K562 (cell line): ENCODE measurements around the gene CS. TPM values are rescaled to one million over a fixed set of nuclear protein-coding genes. Genes with fewer than 3 reads are reported as not detected.
A peak's percentile ranks its signal among the peaks of the same experiment; 100 is the strongest.

Source experiments
- ATAC-seq: fragments of 200-7000 bp; cut with Tn5 transposase; 3 replicates; pipeline ENCODE4 v1.9.1; 2020; ENCODE audit warnings: moderate library complexity
- BruUV-seq: library from RNA; stranded (reverse); fragments of 400-500 nt; replicated peaks from 2 replicates; lab custom pipeline; 2021; lab: Mats Ljungman, UMichigan
- CTCF ChIA-PET: fragments of 300-600 bp; formaldehyde crosslinking; extraction: SDS; loops from one replicate; lab custom pipeline; 2021; ENCODE audit warnings: low intra/inter-chr PET ratio; lab: Yijun Ruan, JAX
- POLR2A ChIA-PET: fragments of 300-600, 350-650 bp; sonication (Branson Sonifier 250); formaldehyde crosslinking; extraction: SDS; loops from one replicate; lab custom pipeline; 2021; ENCODE audit warnings: antibody characterized with exemption, inconsistent platforms; lab: Yijun Ruan, JAX
- DNase-seq, 4 experiments: peaks; one replicate each; pipeline versions ENCODE4 v3.0.0 to v3.0.0-alpha.2; 2011 to 2018; ENCODE audit warnings: low spot score in 3 of 4, mixed read lengths in 3 of 4; ENCODE audit errors: extremely low read depth in 1 of 4
- FAIRE-seq: peaks from 2 replicates; lab custom pipeline; 2011; peaks lifted over from hg19 to GRCh38; lab: Jason Lieb, UNC
- H2AFZ ChIP-seq: 2 replicates; pipeline ENCODE4 v1.6.0; 2011; ENCODE audit warnings: low read depth, low read length, control low read depth, inconsistent platforms
- H3K27ac ChIP-seq: fragments of 200-600 bp; 3 replicates; pipeline ENCODE4 v1.8.0; 2011; ENCODE audit warnings: low read depth, mild to moderate bottlenecking, control low read depth, inconsistent platforms, low read length, moderate library complexity, mixed read lengths; ENCODE audit errors: extremely low read depth
- H3K27me3 ChIP-seq, 2 experiments: fragments of 300-600 bp in 1 of 2; 2 replicates in 1 of 2; 3 replicates in 1 of 2; pipeline versions ENCODE4 v1.6.0 to v1.8.0; 2011; ENCODE audit warnings: inconsistent platforms in 2 of 2, low read length in 2 of 2, mild to moderate bottlenecking in 1 of 2, mixed read lengths in 1 of 2, moderate library complexity in 1 of 2; ENCODE audit not compliant: control insufficient read depth in 2 of 2, insufficient read depth in 2 of 2
- H3K36me3 ChIP-seq: fragments of 300-600 bp; 3 replicates; pipeline ENCODE4 v1.8.0; 2011; ENCODE audit warnings: mild to moderate bottlenecking, low read length, inconsistent platforms; ENCODE audit not compliant: control insufficient read depth, insufficient read depth
- H3K4me1 ChIP-seq, 2 experiments: fragments of 200-600 bp in 1 of 2; replicated peaks in 1 of 2; 2 replicates in 1 of 2; 3 replicates in 1 of 2; pipeline versions ENCODE4 v1.5.1 to v1.8.0; 2011; ENCODE audit warnings: inconsistent platforms in 2 of 2, low read length in 2 of 2, mild to moderate bottlenecking in 1 of 2, mixed read lengths in 1 of 2, moderate library complexity in 1 of 2; ENCODE audit not compliant: control insufficient read depth in 2 of 2, insufficient read depth in 2 of 2
- H3K4me2 ChIP-seq: 2 replicates; pipeline ENCODE4 v1.6.1; 2011; ENCODE audit warnings: low read length, control low read depth, inconsistent platforms, mixed read lengths; ENCODE audit not compliant: insufficient read depth
- H3K4me3 ChIP-seq: fragments of 200-600 bp; sonication (generic), shearing (Covaris generic); 2 replicates; pipeline ENCODE4 v1.5.1; 2016; ENCODE audit warnings: control low read depth, inconsistent platforms
- H3K79me2 ChIP-seq: fragments of 200-600 bp; 3 replicates; pipeline ENCODE4 v1.8.0; 2011; ENCODE audit warnings: low read length, inconsistent platforms; ENCODE audit not compliant: control insufficient read depth, insufficient read depth
- H3K9ac ChIP-seq, 2 experiments: 2 replicates each; pipeline versions ENCODE4 v1.6.0 to v1.6.1; 2011; ENCODE audit warnings: low read depth in 2 of 2, low read length in 2 of 2, control low read depth in 1 of 2, inconsistent platforms in 1 of 2, mild to moderate bottlenecking in 1 of 2, mixed read lengths in 1 of 2; ENCODE audit not compliant: insufficient read depth in 1 of 2
- H3K9me1 ChIP-seq: one replicate; pipeline ENCODE4 v1.6.0; 2011; ENCODE audit warnings: inconsistent platforms, mild to moderate bottlenecking, low read length, moderate library complexity; ENCODE audit not compliant: control insufficient read depth, insufficient read depth
- H3K9me3 ChIP-seq: replicated peaks from 2 replicates; pipeline ENCODE4 v1.5.1; 2011; ENCODE audit warnings: low read depth, low read length, inconsistent platforms; ENCODE audit not compliant: control insufficient read depth, insufficient read depth
- H4K20me1 ChIP-seq: replicated peaks from 2 replicates; pipeline ENCODE4 v1.6.1; 2011; ENCODE audit warnings: low read length, inconsistent platforms, mixed read lengths; ENCODE audit not compliant: control insufficient read depth, insufficient read depth
- CBX1 ChIP-seq: sonication (generic); IDR thresholded peaks from 2 replicates; pipeline ENCODE4 v1.6.1; 2016; ENCODE audit warnings: antibody characterized with exemption, low read depth, mild to moderate bottlenecking
- CREB1 ChIP-seq, 2 experiments: sonication (generic) in 1 of 2; formaldehyde crosslinking in 1 of 2; IDR thresholded peaks; 2 replicates each; pipeline versions ENCODE4 v1.6.1 to v1.8.0; 2012 to 2022; ENCODE audit warnings: inconsistent platforms in 1 of 2, mild to moderate bottlenecking in 1 of 2, missing genetic modification reagents in 1 of 2, moderate library complexity in 1 of 2
- EHMT2 ChIP-seq: fragments of 450-650 bp; IDR thresholded peaks from 2 replicates; pipeline ENCODE4 v1.6.1; 2018; ENCODE audit warnings: antibody characterized with exemption
- PHF20 ChIP-seq: fragments of 450-650 bp; IDR thresholded peaks from 2 replicates; pipeline ENCODE4 v1.6.1; 2018; ENCODE audit not compliant: partially characterized antibody
- SMARCB1 ChIP-seq: IDR thresholded peaks from 2 replicates; pipeline ENCODE4 v1.6.1; 2011; ENCODE audit warnings: improper control_type of control experiment, low read depth; ENCODE audit not compliant: insufficient read length
- SRSF7 ChIP-seq: fragments of 200-400 bp; formaldehyde crosslinking; optimal IDR thresholded peaks from 2 replicates; pipeline ENCODE3; 2017; ENCODE audit warnings: mild to moderate bottlenecking, low read depth, low read length
- STAG1 ChIP-seq: sonication (generic); formaldehyde crosslinking; IDR thresholded peaks from 2 replicates; pipeline ENCODE4 v1.5.0; 2020; ENCODE audit warnings: missing genetic modification reagents, borderline replicate concordance
- ZC3H4 ChIP-seq: sonication (generic); formaldehyde crosslinking; IDR thresholded peaks from 2 replicates; pipeline ENCODE4 v1.9.0; 2021; ENCODE audit warnings: missing genetic modification reagents, borderline replicate concordance
- ZFP30 ChIP-seq: fragments of 250-450 bp; sonication (Bioruptor Pico); IDR thresholded peaks from 2 replicates; pipeline ENCODE4 v1.8.0; 2022; ENCODE audit warnings: moderate library complexity, mild to moderate bottlenecking, inconsistent platforms, borderline replicate concordance
- ZNF140 ChIP-seq: fragments of 250-450 bp; sonication (Bioruptor Pico); IDR thresholded peaks from 2 replicates; pipeline ENCODE4 v1.8.0; 2021; ENCODE audit warnings: moderate library complexity, mild to moderate bottlenecking, inconsistent platforms
- ZNF174 ChIP-seq: fragments of 250-450 bp; sonication (Bioruptor Pico); IDR thresholded peaks from 2 replicates; pipeline ENCODE4 v1.4.0; 2020; ENCODE audit warnings: mild to moderate bottlenecking
- ZNF197 ChIP-seq: fragments of 200-800 bp; sonication (Bioruptor generic); IDR thresholded peaks from 2 replicates; pipeline ENCODE4 v1.6.1; 2016; ENCODE audit warnings: low read depth, missing genetic modification characterization, missing compliant biosample characterization
- WGBS: fragments of 100-300 bp; shearing (Covaris generic); methylation state at CpG from one replicate; pipeline ENCODE4 v1.1.6; 2016; ENCODE audit warnings: low coverage, mixed read lengths; ENCODE audit not compliant: insufficient coverage; ENCODE audit errors: missing lambda C conversion rate; 5-methylcytosine and 5-hydroxymethylcytosine counted together
- in situ Hi-C: fragments of 300-500 bp; cut with MboI; formaldehyde crosslinking; loops from 4 replicates; pipeline ENCODE4 v1.15.0; 2018; ENCODE audit warnings: inconsistent platforms, mixed read lengths
- intact Hi-C: fragments of 100-400 bp; cut with micrococcal nuclease; formaldehyde crosslinking; loops from 2 replicates; pipeline ENCODE4 v1.14.2; 2022
- polyA plus RNA-seq, 8 experiments: library from polyadenylated mRNA; depleted of rRNA in 4 of 8; stranded (reverse) in 5 of 8; unstranded in 3 of 8; fragments of >200 nt; fragmentation: Nextera tagmentation in 2 of 8; fragmentation: Illumina TruSeq in 1 of 8; extraction: Ambion mirVana in 2 of 8; extraction: Trizol in 1 of 8; gene quantifications; 2 replicates each; pipeline versions ENCODE4 v1.2.1 to v1.2.3, GENCODE V29; 2011 to 2014; ENCODE audit warnings: inconsistent platforms in 1 of 8, missing spikeins in 1 of 8
- total RNA-seq, 7 experiments: library from RNA; depleted of rRNA in 6 of 7; stranded (reverse); fragments of >200 nt in 6 of 7; fragmentation: Illumina TruSeq in 2 of 7; extraction: Trizol in 2 of 7; gene quantifications; 2 replicates each; pipeline versions ENCODE4 v1.2.1 to v1.2.3, GENCODE V29; 2011 to 2021; ENCODE audit warnings: low replicate concordance in 1 of 7
- TF ChIP-seq, protein P1 (sequence below): fragments of 450-650 bp; IDR thresholded peaks from 2 replicates; pipeline ENCODE4 v1.6.1; 2016; ENCODE audit warnings: mild to moderate bottlenecking
- TF ChIP-seq, protein P2 (sequence below): fragments of 450-650 bp; IDR thresholded peaks from 2 replicates; pipeline ENCODE4 v1.6.1; 2016; ENCODE audit warnings: missing biosample characterization, missing genetic modification characterization

Gene CS
- total and polyA plus RNA-seq, 9 of the 15 experiments (the other 6 are each of a cell fraction or from before 2014, with no cell fraction given) = 99.9 to 390 (median 149) TPM

DNA sequence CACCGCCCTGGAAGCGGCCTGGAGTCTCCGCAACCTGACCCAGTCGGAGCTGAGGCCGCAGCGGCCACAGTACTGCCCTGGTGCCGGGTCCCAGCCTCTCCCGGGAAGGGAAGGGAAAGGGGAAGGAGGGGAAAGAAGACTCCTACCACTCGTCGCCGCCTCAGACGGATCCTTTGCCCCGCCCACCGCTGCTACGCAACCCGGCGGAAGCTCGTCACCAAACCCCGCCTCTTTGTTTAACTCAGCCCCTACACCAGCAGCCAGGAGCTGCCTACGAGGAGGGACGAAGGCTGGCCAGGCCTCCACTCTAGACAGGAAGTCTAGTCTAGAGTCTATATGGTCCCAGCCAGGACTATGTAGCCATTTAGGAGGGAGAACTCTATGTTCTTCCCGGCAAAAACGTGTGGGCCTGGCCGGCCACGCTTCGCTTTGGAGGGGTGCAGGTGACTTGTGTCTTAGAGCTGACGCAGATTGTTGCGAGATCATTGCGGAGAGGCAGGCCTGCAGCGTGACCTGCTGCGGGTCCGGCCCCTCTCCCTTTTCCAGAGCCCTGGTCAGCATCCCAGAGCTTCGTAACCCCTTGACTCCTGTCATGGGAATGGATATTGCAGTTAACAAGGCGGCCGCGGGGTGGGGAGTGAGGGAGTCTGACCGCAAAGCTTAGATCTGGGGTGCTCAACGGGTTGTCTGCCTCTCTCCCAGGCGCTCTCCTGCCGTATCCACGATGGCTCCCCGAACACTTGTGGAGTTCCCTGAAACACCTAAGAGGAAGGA is 78.2 kb downstream of the CS start, which contains the start of gene RNF41:
Gene RNF41, minus strand, starts transcription at position 166 of the 774 bp plus-strand sequence. CDS start 7,875 bp downstream, outside the sequence.
- POLR2A ChIA-PET = interaction anchor here (0.5 to 3.4 kb wide), 32 partner anchors 9 to 1993 kb away, joined by 3 to 68 read pairs (median 5); partner anchors contain the start of genes COQ10A, CS, ESYT1 and MYL6
- Histone ChIP-seq H3K9me1 (no peaks in the 10 kb centered on the region), H3K4me2 (peak within 1 kb of the TSS; percentile 96), H3K27me3 (no peaks in the 10 kb centered on the region), H4K20me1 (no peaks in the 10 kb centered on the region), H3K79me2 (peaks cover 47% of the 10 kb centered on the region), H3K9ac (peak within 1 kb of the TSS; percentile 85 to 97), H3K9me3 (no peaks in the 10 kb centered on the region), H3K27ac (peak within 1 kb of the TSS; percentile 93), H3K4me3 (peak within 1 kb of the TSS; percentile 90), H3K36me3 (peaks cover 4% of the 10 kb centered on the region; the same call in 2 of the 3 replicates), H2AFZ (peak within 1 kb of the TSS; percentile 96), H3K4me1 (peaks cover 20 to 31% of the 10 kb centered on the region in 2 experiments; a peak in 4 of 5 replicates)
- TSS peak; percentile 82 for BruUV-seq
- in situ Hi-C loops = no loop called here
- FAIRE-seq (peak; percentile 97), ATAC-seq (peak; percentile 87), DNase-seq (peak; percentile 94 to 97 (median 95))
- CTCF ChIA-PET = interaction anchor here (1.1 to 1.4 kb wide), 2 partner anchors 29 to 32 kb away, joined by 3 to 5 read pairs; partner anchors contain the start of gene SMARCC2
- 1% methylated on average over 38 of the region's 42 CpGs for WGBS
- intact Hi-C loops = loop anchor here (10.0 kb wide), 1 partner anchor 177 kb away; the partner anchor contains the start of gene RPS26
- TF ChIP-seq PHF20 = peak; percentile 9
- 0 out of 2 replicates have a peak, but pooled peaks have one; percentile 25 for TF ChIP-seq CBX1
- peak; percentile 82 for TF ChIP-seq CREB1 (IDR thresholded peaks at IDR 0.05)
- peak; percentile 81 for TF ChIP-seq CREB1 (CRISPR knock-in tag; IDR thresholded peaks at IDR 0.05)
- no peak for TF ChIP-seq SMARCB1
- TF ChIP-seq ZFP30 (CRISPR knock-in tag) = no peak
- TF ChIP-seq ZNF197 (CRISPR knock-in tag) = no peak
- TF ChIP-seq, protein P1, sequence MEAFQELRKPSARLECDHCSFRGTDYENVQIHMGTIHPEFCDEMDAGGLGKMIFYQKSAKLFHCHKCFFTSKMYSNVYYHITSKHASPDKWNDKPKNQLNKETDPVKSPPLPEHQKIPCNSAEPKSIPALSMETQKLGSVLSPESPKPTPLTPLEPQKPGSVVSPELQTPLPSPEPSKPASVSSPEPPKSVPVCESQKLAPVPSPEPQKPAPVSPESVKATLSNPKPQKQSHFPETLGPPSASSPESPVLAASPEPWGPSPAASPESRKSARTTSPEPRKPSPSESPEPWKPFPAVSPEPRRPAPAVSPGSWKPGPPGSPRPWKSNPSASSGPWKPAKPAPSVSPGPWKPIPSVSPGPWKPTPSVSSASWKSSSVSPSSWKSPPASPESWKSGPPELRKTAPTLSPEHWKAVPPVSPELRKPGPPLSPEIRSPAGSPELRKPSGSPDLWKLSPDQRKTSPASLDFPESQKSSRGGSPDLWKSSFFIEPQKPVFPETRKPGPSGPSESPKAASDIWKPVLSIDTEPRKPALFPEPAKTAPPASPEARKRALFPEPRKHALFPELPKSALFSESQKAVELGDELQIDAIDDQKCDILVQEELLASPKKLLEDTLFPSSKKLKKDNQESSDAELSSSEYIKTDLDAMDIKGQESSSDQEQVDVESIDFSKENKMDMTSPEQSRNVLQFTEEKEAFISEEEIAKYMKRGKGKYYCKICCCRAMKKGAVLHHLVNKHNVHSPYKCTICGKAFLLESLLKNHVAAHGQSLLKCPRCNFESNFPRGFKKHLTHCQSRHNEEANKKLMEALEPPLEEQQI = no peak
- TF ChIP-seq ZC3H4 (CRISPR knock-in tag) = no peak
- no peak for TF ChIP-seq ZNF140
- no peak for TF ChIP-seq EHMT2
- no peak for TF ChIP-seq ZNF174 (CRISPR knock-in tag)
- TF ChIP-seq, protein P2, sequence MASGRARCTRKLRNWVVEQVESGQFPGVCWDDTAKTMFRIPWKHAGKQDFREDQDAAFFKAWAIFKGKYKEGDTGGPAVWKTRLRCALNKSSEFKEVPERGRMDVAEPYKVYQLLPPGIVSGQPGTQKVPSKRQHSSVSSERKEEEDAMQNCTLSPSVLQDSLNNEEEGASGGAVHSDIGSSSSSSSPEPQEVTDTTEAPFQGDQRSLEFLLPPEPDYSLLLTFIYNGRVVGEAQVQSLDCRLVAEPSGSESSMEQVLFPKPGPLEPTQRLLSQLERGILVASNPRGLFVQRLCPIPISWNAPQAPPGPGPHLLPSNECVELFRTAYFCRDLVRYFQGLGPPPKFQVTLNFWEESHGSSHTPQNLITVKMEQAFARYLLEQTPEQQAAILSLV = no peak
- no peak for TF ChIP-seq SRSF7
- no peak for TF ChIP-seq STAG1 (CRISPR knock-in tag)
